Stimulated activated CD4-positive, alpha-beta T cell treated with anti-CD3 and anti-CD28 coated beads, Interleukin-1b, Interleukin-23, amount 100 ng/mL, for 48 hours (primary cell): Measurements from ENCODE around the gene CYB5R3.
"Not testable (repeated sequence)": the region's sequence is repeated elsewhere in the genome, so short reads cannot be mapped to it uniquely, and the experiment has no call there.

Source experiments
- DNase-seq: peaks from one replicate; pipeline ENCODE4 v3.0.0-alpha.2; 2020

The CYB5R3 gene

GRCh38 chr22:42596336-42596735 is 52.9 kb downstream of the CYB5R3 start:
- DNase-seq: no peak

- DNase-seq: no peak
Measured at GRCh38 chr22:42595434-42595833, 53.8 kb downstream of the CYB5R3 start.

- DNase-seq: no peak
Measured at GRCh38 chr22:42591987-42592386, 57.2 kb downstream of the CYB5R3 start.

DNA sequence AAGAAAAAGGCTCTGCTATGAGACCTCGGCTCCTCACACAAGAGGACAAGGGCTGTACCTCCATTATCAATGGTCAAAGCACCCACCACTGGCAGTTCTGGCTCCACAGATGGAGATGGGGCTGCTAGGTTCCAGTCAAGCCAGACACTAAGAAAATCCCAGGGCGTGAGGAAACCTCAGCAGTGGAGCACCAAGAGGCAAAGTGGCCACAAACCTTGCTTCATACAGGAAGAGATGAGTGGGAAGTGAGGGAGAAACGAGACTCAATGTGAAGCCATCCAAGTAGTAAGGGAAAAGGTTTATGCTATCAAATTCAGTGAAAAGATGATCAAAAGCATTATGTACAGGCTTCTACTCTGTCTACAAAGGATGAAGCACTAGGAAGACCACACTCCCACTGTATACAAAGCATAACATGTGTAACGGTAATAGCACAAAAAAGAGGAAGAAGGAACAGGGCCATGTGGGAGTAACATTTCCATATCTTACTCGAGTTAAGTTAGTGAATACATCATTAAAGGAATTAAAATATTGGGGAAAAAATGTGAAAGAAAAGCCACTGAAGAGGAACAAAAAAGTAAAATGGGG is 61.5 kb downstream of the CYB5R3 start:
- no peak for DNase-seq

- DNase-seq: no peak
Measured at GRCh38 chr22:42586381-42586780, 62.8 kb downstream of the CYB5R3 start.

DNA sequence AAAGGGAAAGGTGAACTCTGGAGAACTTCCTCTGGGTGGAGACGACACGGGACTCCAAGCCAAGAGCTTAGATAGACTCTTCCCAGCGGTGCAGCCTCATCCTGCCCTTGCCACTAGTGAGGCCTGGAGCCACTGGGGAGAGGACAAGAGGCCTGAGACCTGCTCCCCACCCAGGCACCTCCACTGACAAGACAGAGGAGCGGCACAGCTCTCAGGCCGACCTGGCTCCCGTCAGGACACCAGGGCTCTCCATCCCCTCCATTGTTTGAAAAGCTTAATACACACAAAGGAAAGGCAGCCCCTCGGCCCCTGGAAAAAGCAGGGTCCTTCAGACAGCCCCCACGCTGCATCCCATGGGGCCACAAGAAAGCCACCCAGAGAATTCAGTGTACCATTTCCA is 64.1 kb downstream of the CYB5R3 start:
- DNase-seq: no peak

GRCh38 chr22:42584364-42584940 is 64.7 kb downstream of the CYB5R3 start:
- DNase-seq: no peak

- no peak for DNase-seq
Measured at GRCh38 chr22:42582987-42583386, 66.2 kb downstream of the CYB5R3 start.

- peak; percentile 85 for DNase-seq
Measured at GRCh38 chr22:42581762-42582716, 67.2 kb downstream of the CYB5R3 start.

DNA sequence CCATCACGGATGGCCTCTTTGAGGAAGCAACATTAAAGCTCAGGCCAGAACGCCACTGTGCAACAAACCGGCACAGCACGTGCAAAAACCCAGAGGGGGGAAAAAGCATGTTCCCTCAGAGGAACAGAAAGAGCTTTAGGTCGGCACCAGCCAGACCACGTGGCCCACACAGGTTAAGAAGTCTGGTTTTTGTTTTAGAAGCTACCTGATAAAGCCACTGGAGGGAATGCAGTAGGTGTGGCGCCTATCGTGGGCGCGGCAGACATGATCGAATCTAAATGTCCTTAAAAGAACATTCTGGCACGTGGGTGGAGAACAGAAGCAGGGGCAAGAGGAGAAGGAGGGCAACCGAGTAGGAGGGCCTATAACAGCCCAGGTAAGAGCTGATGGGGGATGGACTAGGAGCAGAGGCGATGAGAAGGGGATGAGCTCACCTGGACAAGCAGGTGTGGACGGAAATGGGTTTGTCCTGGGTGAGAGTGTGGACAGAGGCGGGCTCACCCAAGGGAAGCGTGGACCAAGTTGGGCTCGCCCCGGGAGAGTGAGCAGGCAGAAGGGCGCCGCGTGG is 67.9 kb downstream of the CYB5R3 start:
- not testable (repeated sequence) for DNase-seq

- DNase-seq: not testable (repeated sequence)
Measured at GRCh38 chr22:42580040-42580439, 69.2 kb downstream of the CYB5R3 start.

- no peak for DNase-seq
Measured at GRCh38 chr22:42577623-42578240, 71.5 kb downstream of the CYB5R3 start.

DNA sequence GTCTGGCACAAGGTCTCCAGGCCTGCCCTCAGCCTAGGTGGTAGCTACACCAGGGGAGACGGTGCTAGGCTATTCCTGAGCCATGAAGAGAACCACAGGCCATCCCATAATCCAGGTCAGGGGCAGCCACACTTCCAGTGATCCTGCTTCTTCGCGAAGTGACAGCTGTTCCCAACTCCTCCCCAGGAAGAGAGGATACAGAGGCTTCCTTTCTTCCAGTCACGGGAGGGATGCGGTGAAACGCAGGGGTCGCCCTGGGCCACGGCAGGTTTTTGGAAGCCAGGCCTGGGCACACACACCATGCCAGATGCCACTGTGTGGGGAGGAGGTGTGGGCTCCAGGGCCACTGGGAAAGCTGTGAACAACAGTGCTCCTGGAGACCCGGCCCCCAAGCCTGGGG is 72.1 kb downstream of the CYB5R3 start:
- not testable (repeated sequence) for DNase-seq

- not testable (repeated sequence) for DNase-seq
Measured at GRCh38 chr22:42575996-42576574, 73.1 kb downstream of the CYB5R3 start.

- not testable (repeated sequence) for DNase-seq
Measured at GRCh38 chr22:42574468-42574867, 74.7 kb downstream of the CYB5R3 start.

GRCh38 chr22:42574046-42574445 is 75.1 kb downstream of the CYB5R3 start:
- not testable (repeated sequence) for DNase-seq

GRCh38 chr22:42571068-42571467 is 78.1 kb downstream of the CYB5R3 start:
- DNase-seq: not testable (repeated sequence)

GRCh38 chr22:42570580-42570979 is 78.6 kb downstream of the CYB5R3 start:
- DNase-seq: not testable (repeated sequence)

- not testable (repeated sequence) for DNase-seq
Measured at GRCh38 chr22:42567950-42568349, 81.2 kb downstream of the CYB5R3 start.
